ENCODE results near the gene ACHE.
"Not testable (repeated sequence)": the region's sequence is repeated elsewhere in the genome, so short reads cannot be mapped to it uniquely, and the experiment has no call there.

The ACHE gene

DNA sequence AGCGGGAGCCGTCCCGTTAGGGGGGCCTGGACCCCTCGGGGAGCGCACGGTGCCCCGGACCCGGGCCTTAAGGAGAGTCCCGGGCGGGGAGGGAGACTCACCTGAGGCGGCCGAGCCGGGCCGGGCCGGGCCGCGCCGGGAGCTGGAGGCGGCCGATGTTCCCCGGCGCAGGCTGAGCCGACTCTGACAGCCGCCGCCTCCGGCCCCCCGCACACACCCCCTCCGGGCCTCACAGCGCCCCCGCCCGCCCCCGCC lies at the start of gene ACHE:
Gene ACHE (minus strand): TSS at position 188 of the 255 bp plus-strand sequence. CDS start 1,656 bp downstream, outside the sequence.
- Histone ChIP-seq H3K36me3 (ENCODE audit: control insufficient read depth in 5 of 5, insufficient read depth in 5 of 5, low read length in 5 of 5) (no peaks in the 10 kb centered on the region), H3K9me3 (ENCODE audit: control insufficient read depth in 5 of 5, low read length in 5 of 5) (no peaks in the 10 kb centered on the region), H3K4me1 (ENCODE audit: control insufficient read depth in 5 of 5, insufficient read depth in 5 of 5, low read length in 5 of 5) (peaks cover 0 to 38% (median 30%) of the 10 kb centered on the region in 5 donors), H3K4me3 (ENCODE audit: low read depth in 1 of 5, low read length in 5 of 5) (peak within 1 kb of the TSS; percentile 22 to 59 (median 29)), H3K27me3 (ENCODE audit: control insufficient read depth in 5 of 5, insufficient read depth in 4 of 5, low read length in 5 of 5) (peaks cover 13 to 46% (median 35%) of the 10 kb centered on the region in 5 donors), H3K9ac (ENCODE audit: low read length in 5 of 5) (no peak within 1 kb of the TSS), H3K27ac (ENCODE audit: low read depth, low read length) (no peak within 1 kb of the TSS)

DNA sequence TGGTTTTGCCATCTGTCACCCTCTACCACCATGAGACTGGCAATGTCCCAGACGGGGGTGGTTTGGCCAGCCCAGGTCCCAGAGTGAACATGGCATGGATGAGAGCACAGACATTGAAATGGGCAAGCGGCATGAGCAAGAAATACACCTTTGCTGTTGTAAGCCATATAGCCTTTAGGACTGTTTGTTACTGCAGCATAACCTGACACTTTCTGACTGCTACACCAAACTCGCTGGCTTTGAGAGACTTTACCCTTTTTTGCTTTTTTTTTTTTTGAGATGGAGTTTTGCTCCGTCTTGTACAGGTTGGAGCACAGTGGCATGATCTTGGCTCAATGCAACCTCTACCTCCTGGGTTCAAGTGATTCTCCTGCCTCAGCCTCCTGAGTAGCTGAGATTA lies 48.5 kb upstream of the ACHE start:
- no peaks in the 10 kb centered on the region for H3K36me3 ChIP-seq (ENCODE audit: control insufficient read depth in 5 of 5, insufficient read depth in 5 of 5, low read length in 5 of 5)
- H3K4me1 ChIP-seq (ENCODE audit: control insufficient read depth in 5 of 5, insufficient read depth in 5 of 5, low read length in 5 of 5) = peaks cover 0 to 4% (median 0%) of the 10 kb centered on the region in 5 donors
- H3K4me3 ChIP-seq (ENCODE audit: low read depth in 1 of 5, low read length in 5 of 5) = no peak overlapping the region

DNA sequence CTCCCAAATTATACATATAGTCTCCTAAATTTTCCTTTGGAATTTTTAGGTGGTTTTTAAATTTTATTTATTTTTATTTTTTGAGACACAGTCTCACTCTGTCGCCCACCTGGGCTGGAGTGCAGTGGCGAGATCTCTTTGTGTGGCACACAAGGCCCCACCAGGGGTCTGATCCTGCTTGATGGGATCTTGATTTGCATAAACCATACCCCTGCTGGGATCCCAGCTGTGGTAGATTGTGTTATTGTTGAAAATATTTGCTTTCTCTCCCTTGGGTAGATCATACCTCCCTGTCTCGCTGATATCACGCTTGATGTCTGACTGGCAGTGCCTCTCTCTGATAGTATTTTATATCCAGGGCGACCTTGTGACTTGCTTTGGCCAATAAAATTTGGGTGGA lies 48.0 kb upstream of the ACHE start:
- Histone ChIP-seq H3K9me3 (ENCODE audit: control insufficient read depth in 5 of 5, low read length in 5 of 5) (peaks cover 0 to 16% (median 4%) of the 10 kb centered on the region in 5 donors), H3K9ac (ENCODE audit: low read length in 5 of 5) (no peak overlapping the region), H3K4me1 (ENCODE audit: control insufficient read depth in 5 of 5, insufficient read depth in 5 of 5, low read length in 5 of 5) (peaks cover 0 to 4% (median 0%) of the 10 kb centered on the region in 5 donors), H3K36me3 (ENCODE audit: control insufficient read depth in 5 of 5, insufficient read depth in 5 of 5, low read length in 5 of 5) (no peaks in the 10 kb centered on the region), H3K27me3 (ENCODE audit: control insufficient read depth in 5 of 5, insufficient read depth in 4 of 5, low read length in 5 of 5) (peaks cover 0 to 10% (median 7%) of the 10 kb centered on the region in 5 donors), H3K4me3 (ENCODE audit: low read depth in 1 of 5, low read length in 5 of 5) (no peak overlapping the region), H3K27ac (ENCODE audit: low read depth, low read length) (no peak overlapping the region)

More for the DNA sequence above, 48.5 kb upstream of the ACHE start:
- H3K27ac ChIP-seq (ENCODE audit: low read depth, low read length) = no peak overlapping the region
- H3K9ac ChIP-seq (ENCODE audit: low read length in 5 of 5) = no peak overlapping the region
- peaks cover 2 to 11% (median 9%) of the 10 kb centered on the region in 5 donors for H3K27me3 ChIP-seq (ENCODE audit: control insufficient read depth in 5 of 5, insufficient read depth in 4 of 5, low read length in 5 of 5)
- H3K9me3 ChIP-seq (ENCODE audit: control insufficient read depth in 5 of 5, low read length in 5 of 5) = peaks cover 0 to 15% (median 4%) of the 10 kb centered on the region in 5 donors

DNA sequence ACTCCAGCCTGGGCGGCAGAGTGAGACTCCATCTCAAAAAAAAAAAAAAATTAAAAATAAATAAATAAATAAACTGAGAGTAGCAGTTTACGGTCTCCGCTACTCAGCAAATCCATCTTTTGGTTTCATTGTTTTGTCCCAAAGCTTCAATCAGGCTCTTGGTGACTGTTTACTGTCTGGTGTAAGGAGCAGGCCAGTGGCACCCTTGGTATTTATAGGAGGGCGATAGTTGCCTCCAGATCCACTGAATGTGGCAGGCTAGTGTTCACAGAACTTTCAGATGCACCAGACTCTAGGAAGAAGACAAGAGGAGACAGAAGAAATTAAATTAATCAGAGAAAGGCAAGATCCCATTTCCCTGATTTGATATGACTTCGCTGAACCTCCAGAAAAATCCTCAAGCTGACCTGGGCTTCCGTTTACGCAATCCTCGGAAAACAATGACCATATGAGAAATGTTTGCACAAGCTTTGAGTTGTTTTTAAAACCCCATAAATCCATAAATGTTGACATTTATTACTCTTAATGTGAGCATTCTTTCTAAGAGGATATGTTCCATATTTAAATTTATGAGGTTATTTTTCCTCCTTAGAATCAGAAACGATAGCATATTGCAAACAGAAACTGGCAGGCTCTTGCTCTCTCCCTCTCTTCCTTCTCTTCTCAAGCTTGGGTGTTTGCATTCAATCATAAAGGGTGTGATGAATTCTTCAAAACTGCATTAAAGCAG lies 46.5 kb upstream of the ACHE start:
- peaks cover 0 to 16% (median 4%) of the 10 kb centered on the region in 5 donors for H3K9me3 ChIP-seq (ENCODE audit: control insufficient read depth in 5 of 5, low read length in 5 of 5)
- no peaks in the 10 kb centered on the region for H3K36me3 ChIP-seq (ENCODE audit: control insufficient read depth in 5 of 5, insufficient read depth in 5 of 5, low read length in 5 of 5)
- no peak overlapping the region for H3K9ac ChIP-seq (ENCODE audit: low read length in 5 of 5)
- H3K27me3 ChIP-seq (ENCODE audit: control insufficient read depth in 5 of 5, insufficient read depth in 4 of 5, low read length in 5 of 5) = peaks cover 0 to 10% (median 7%) of the 10 kb centered on the region in 5 donors
- no peak overlapping the region for H3K4me3 ChIP-seq (ENCODE audit: low read depth in 1 of 5, low read length in 5 of 5)
- H3K27ac ChIP-seq (ENCODE audit: low read depth, low read length) = no peak overlapping the region
- peaks cover 0 to 4% (median 0%) of the 10 kb centered on the region in 5 donors for H3K4me1 ChIP-seq (ENCODE audit: control insufficient read depth in 5 of 5, insufficient read depth in 5 of 5, low read length in 5 of 5)

DNA sequence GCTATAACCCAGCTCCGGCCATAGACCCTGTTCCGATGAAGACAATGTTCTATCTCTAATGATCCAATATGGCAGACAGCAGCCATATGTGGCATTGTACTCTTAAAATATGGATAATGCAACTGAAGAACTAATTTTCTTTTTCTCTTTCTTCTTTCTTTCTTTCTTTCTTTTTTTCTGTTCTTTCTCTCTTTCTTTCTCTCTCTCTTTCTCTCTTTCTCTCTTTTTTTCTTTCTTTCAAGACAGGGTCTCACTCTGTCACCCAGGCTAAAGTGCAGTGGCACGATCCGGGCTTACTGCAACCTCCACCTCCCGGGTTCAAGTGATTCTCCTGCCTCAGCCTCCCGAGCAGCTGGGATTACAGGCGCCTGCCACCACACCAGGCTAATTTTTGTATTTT lies 40.5 kb upstream of the ACHE start:
- H3K4me1 ChIP-seq (ENCODE audit: control insufficient read depth in 5 of 5, insufficient read depth in 5 of 5, low read length in 5 of 5); H3K4me3 ChIP-seq (ENCODE audit: low read depth in 1 of 5, low read length in 5 of 5): not testable (repeated sequence)

DNA sequence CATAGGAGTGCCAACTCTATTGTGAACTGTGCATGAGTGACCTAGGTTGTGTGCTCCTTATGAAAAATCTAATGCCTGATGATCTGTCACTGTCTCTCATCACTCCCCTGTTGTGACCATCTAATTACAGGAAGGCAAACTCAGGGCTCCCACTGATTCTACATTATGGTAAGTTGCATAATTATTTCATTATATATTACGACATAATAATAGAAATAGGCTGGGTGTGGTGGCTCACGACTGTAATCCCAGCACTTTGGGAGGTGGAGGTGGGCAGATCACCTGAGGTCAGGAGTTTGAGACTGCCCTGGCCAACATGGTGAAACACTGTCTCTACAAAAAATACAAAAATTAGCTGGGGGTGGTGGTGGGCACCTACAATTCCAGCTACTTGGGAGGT lies 39.7 kb upstream of the ACHE start:
- not testable (repeated sequence) for H3K36me3 ChIP-seq (ENCODE audit: control insufficient read depth in 5 of 5, insufficient read depth in 5 of 5, low read length in 5 of 5); H3K27ac ChIP-seq (ENCODE audit: low read depth, low read length); H3K27me3 ChIP-seq (ENCODE audit: control insufficient read depth in 5 of 5, insufficient read depth in 4 of 5, low read length in 5 of 5); H3K9ac ChIP-seq (ENCODE audit: low read length in 5 of 5); H3K4me1 ChIP-seq (ENCODE audit: control insufficient read depth in 5 of 5, insufficient read depth in 5 of 5, low read length in 5 of 5); H3K4me3 ChIP-seq (ENCODE audit: low read depth in 1 of 5, low read length in 5 of 5)
- peaks cover 0 to 12% (median 2%) of the 10 kb centered on the region in 5 donors for H3K9me3 ChIP-seq (ENCODE audit: control insufficient read depth in 5 of 5, low read length in 5 of 5)

More for the DNA sequence above, 40.5 kb upstream of the ACHE start:
- H3K9ac ChIP-seq (ENCODE audit: low read length in 5 of 5); H3K27me3 ChIP-seq (ENCODE audit: control insufficient read depth in 5 of 5, insufficient read depth in 4 of 5, low read length in 5 of 5); H3K36me3 ChIP-seq (ENCODE audit: control insufficient read depth in 5 of 5, insufficient read depth in 5 of 5, low read length in 5 of 5); H3K27ac ChIP-seq (ENCODE audit: low read depth, low read length): not testable (repeated sequence)
- peaks cover 0 to 15% (median 2%) of the 10 kb centered on the region in 5 donors for H3K9me3 ChIP-seq (ENCODE audit: control insufficient read depth in 5 of 5, low read length in 5 of 5)

DNA sequence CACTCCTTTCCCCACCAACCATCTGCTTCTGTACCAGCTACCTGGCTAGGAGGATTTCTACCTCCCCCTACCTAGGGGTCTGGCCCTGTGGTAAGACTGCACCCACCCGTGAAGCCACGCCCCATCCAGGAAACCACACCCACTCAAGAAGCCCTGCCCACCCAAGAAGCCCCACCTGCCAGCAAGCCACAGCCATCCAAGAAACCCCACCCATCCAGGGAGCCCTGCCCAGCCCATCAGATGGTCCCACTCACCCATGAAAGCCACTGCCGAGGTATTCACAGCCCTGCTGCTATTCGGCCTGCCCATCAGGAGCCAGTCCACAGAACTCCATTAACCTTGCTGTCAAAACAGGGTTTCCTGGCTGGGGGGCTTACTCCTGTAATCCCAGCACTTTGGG lies 38.0 kb upstream of the ACHE start:
- Histone ChIP-seq H3K27me3 (ENCODE audit: control insufficient read depth in 5 of 5, insufficient read depth in 4 of 5, low read length in 5 of 5) (peaks cover 0 to 2% (median 0%) of the 10 kb centered on the region in 5 donors), H3K4me3 (ENCODE audit: low read depth in 1 of 5, low read length in 5 of 5) (no peak overlapping the region), H3K27ac (ENCODE audit: low read depth, low read length) (no peak overlapping the region), H3K9ac (ENCODE audit: low read length in 5 of 5) (no peak overlapping the region), H3K9me3 (ENCODE audit: control insufficient read depth in 5 of 5, low read length in 5 of 5) (peaks cover 0 to 5% (median 0%) of the 10 kb centered on the region in 5 donors), H3K36me3 (ENCODE audit: control insufficient read depth in 5 of 5, insufficient read depth in 5 of 5, low read length in 5 of 5) (no peaks in the 10 kb centered on the region), H3K4me1 (ENCODE audit: control insufficient read depth in 5 of 5, insufficient read depth in 5 of 5, low read length in 5 of 5) (no peaks in the 10 kb centered on the region)

DNA sequence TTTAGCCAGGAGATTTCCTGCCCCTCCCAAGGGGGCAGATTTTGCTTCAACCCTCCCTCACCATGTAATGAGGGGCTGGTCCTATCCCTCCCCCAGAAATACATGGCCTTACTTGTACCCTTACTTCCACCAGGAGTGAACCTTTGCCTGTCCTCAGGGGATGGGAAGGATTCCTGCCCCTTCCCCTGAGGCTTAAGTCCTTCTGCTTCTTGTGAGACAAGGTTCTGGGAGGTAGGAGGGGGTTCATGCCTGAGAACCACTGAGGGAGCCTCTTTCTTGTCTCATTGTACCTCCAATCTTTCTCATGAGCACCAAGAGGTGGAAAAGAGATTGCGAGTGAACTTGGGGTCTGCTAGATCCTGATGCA lies 34.1 kb upstream of the ACHE start:
- H3K4me1 ChIP-seq (ENCODE audit: control insufficient read depth in 5 of 5, insufficient read depth in 5 of 5, low read length in 5 of 5) = no peaks in the 10 kb centered on the region
- peaks cover 0 to 5% (median 0%) of the 10 kb centered on the region in 5 donors for H3K9me3 ChIP-seq (ENCODE audit: control insufficient read depth in 5 of 5, low read length in 5 of 5)
- no peak overlapping the region for H3K27ac ChIP-seq (ENCODE audit: low read depth, low read length)
- no peak overlapping the region for H3K9ac ChIP-seq (ENCODE audit: low read length in 5 of 5)
- peaks cover 0 to 2% (median 0%) of the 10 kb centered on the region in 5 donors for H3K27me3 ChIP-seq (ENCODE audit: control insufficient read depth in 5 of 5, insufficient read depth in 4 of 5, low read length in 5 of 5)
- H3K36me3 ChIP-seq (ENCODE audit: control insufficient read depth in 5 of 5, insufficient read depth in 5 of 5, low read length in 5 of 5) = no peaks in the 10 kb centered on the region
- H3K4me3 ChIP-seq (ENCODE audit: low read depth in 1 of 5, low read length in 5 of 5) = no peak overlapping the region

DNA sequence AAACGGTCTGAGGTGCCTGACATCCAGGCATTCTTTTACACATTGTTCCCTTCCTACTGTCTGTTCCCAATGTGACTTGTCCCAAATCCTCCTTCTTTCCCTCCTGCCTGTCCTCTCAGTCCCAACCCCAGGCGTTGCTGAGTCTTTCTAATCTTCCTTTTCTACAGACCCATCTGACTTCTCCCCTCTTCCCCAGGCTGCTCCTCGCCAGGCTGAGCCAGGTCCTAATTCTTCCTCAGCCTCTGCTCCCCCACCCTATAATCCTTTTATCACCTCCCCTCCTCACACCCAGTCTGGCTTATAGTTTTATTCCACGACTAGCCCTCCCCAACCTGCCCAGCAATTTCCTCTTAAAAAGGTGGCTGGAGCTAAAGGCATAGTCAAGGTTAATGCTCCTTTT lies 27.9 kb upstream of the ACHE start:
- not testable (repeated sequence) for H3K4me3 ChIP-seq (ENCODE audit: low read depth in 1 of 5, low read length in 5 of 5); H3K9me3 ChIP-seq (ENCODE audit: control insufficient read depth in 5 of 5, low read length in 5 of 5); H3K27ac ChIP-seq (ENCODE audit: low read depth, low read length)

DNA sequence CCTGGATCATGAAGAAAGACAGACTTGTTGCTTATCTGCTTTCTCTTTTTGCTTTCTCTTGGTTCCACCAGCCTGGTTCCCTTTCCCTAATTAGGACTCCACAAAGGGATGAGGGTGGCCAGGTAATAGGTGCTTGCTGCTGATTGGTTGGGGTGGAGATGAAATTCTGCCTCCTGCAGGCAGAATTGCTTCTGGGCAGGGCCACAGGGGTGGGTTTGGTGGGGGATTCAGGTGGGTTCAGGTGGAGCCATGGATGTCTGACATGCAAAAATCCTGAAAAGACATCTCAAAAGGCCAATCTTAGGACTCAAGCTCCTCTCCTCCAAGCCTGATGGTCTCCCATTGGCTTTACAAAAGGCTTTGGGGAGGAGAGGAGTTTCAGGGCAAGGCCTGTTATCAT lies 25.4 kb upstream of the ACHE start:
- Histone ChIP-seq H3K9ac (ENCODE audit: low read length in 5 of 5) (no peak overlapping the region), H3K4me3 (ENCODE audit: low read depth in 1 of 5, low read length in 5 of 5) (no peak overlapping the region), H3K27me3 (ENCODE audit: control insufficient read depth in 5 of 5, insufficient read depth in 4 of 5, low read length in 5 of 5) (no peaks in the 10 kb centered on the region), H3K4me1 (ENCODE audit: control insufficient read depth in 5 of 5, insufficient read depth in 5 of 5, low read length in 5 of 5) (peaks cover 0 to 4% (median 0%) of the 10 kb centered on the region in 5 donors), H3K27ac (ENCODE audit: low read depth, low read length) (no peak overlapping the region), H3K36me3 (ENCODE audit: control insufficient read depth in 5 of 5, insufficient read depth in 5 of 5, low read length in 5 of 5) (no peaks in the 10 kb centered on the region), H3K9me3 (ENCODE audit: control insufficient read depth in 5 of 5, low read length in 5 of 5) (peaks cover 0 to 2% (median 0%) of the 10 kb centered on the region in 5 donors)

More for the DNA sequence above, 27.9 kb upstream of the ACHE start:
- H3K9ac ChIP-seq (ENCODE audit: low read length in 5 of 5); H3K4me1 ChIP-seq (ENCODE audit: control insufficient read depth in 5 of 5, insufficient read depth in 5 of 5, low read length in 5 of 5); H3K27me3 ChIP-seq (ENCODE audit: control insufficient read depth in 5 of 5, insufficient read depth in 4 of 5, low read length in 5 of 5); H3K36me3 ChIP-seq (ENCODE audit: control insufficient read depth in 5 of 5, insufficient read depth in 5 of 5, low read length in 5 of 5): not testable (repeated sequence)

Data from subcutaneous abdominal adipose tissue (tissue), 5 donors.